Measurements from ENCODE around the gene KPRP. TPM values are rescaled to one million over a fixed set of nuclear protein-coding genes. Genes with fewer than 3 reads are reported as not detected.

KPRP gene
- total and polyA plus RNA-seq, 2 of the 13 experiments (the other 11 are each of a cell fraction or from before 2014, with no cell fraction given): not detected

DNA sequence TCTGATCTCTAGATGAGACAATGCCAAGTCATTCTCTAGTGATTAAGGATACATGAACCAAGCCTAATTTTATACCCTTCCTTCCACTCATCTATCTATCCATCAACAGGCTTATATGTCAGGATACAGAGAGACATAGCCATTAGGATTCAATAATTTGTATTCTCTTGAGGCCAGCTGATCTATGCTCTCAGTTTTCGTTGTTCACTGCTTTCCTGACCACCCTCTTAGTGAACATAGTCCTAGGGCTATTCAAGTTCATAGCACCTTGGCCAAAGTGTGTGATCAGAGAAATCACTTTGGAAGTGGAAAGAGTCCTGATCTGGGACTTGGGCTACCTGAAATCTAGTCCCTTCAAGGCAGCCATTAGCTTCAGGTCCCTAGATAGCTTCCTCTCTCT is 4.2 kb upstream of the KPRP start:
- no peaks in the 10 kb centered on the region for H3K9me3 ChIP-seq (ENCODE audit: low read length)
- ATAC-seq (no peak), DNase-seq (ENCODE audit: low spot score) (no peak), FAIRE-seq (no peak)
- 0% methylated on average over 1 of the region's 1 CpG for WGBS (ENCODE audit: low lambda C conversion rate)
- no peak overlapping the region for H3K27ac ChIP-seq (ENCODE audit: extremely low read length, insufficient read depth, low read length)
- in situ Hi-C loops (cut with HindIII; ENCODE audit: extremely low pct_ligation_motif_present, low pct_unique_long_range_greater_than_20kb): no loop called here
- CTCF ChIA-PET (ENCODE audit: low intra/inter-chr PET ratio, low total read pairs): no interaction called here
- H3K4me2 ChIP-seq (ENCODE audit: low read depth, low read length): no peak overlapping the region
- no peak overlapping the region for H3K4me3 ChIP-seq (replicated peaks in 1 of 3; ENCODE audit: insufficient read depth in 1 of 3, low read depth in 2 of 3, low read length in 3 of 3)
- intact Hi-C loops (cut with micrococcal nuclease; ENCODE audit: unreplicated experiment): no loop called here
- no peak overlapping the region for H2AFZ ChIP-seq (ENCODE audit: low read length)
- no peaks in the 10 kb centered on the region for H3K36me3 ChIP-seq (replicated peaks in 1 of 2; ENCODE audit: control insufficient read depth in 1 of 2, insufficient read depth in 2 of 2, low read length in 2 of 2)
- H4K20me1 ChIP-seq (ENCODE audit: insufficient read depth, low read length): no peaks in the 10 kb centered on the region
- no peaks in the 10 kb centered on the region for H3K4me1 ChIP-seq (ENCODE audit: insufficient read depth, low read length)
- no peak overlapping the region for H3K9ac ChIP-seq (ENCODE audit: insufficient read depth, low read depth, low read length)
- H3K27me3 ChIP-seq (ENCODE audit: control insufficient read depth in 1 of 2, insufficient read depth in 2 of 2, low read length in 2 of 2): no peaks in the 10 kb centered on the region
- POLR2A ChIA-PET: no interaction called here
- no peak for TF ChIP-seq ZNF775 (CRISPR knock-in tag; IDR thresholded peaks at IDR 0.05; ENCODE audit: borderline replicate concordance)
- TF ChIP-seq ZFP37 (CRISPR knock-in tag; IDR thresholded peaks at IDR 0.05; ENCODE audit: borderline replicate concordance): no peak
- no peak for TF ChIP-seq ZNF180 (CRISPR knock-in tag; IDR thresholded peaks at IDR 0.05; ENCODE audit: borderline replicate concordance, low read depth)
- no TSS peak for BruUV-seq (replicated peaks)
- H3K79me2 ChIP-seq (ENCODE audit: insufficient read depth, low read length): no peaks in the 10 kb centered on the region

DNA sequence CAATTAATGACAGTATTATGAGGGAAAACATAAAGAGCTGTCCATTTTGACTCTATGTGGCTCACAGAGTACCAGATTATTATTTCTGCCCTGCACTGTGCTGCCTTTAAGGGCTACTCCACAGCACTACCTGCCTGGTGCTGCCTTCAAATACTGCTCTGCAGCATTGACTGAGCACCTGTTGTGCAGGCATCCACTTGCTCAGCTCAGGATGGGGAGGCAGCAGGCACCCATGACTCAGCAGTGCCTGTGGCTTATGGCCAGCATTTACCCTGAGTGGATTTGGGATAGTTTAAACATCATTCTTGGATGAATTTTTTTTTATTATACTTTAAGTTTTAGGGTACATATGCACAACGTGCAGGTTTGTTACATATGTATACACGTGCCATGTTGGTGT is 953 bp upstream of the KPRP start:
- Histone ChIP-seq H3K27me3 (ENCODE audit: control insufficient read depth in 1 of 2, insufficient read depth in 2 of 2, low read length in 2 of 2) (no peaks in the 10 kb centered on the region), H4K20me1 (ENCODE audit: insufficient read depth, low read length) (no peaks in the 10 kb centered on the region), H3K36me3 (replicated peaks in 1 of 2; ENCODE audit: control insufficient read depth in 1 of 2, insufficient read depth in 2 of 2, low read length in 2 of 2) (no peaks in the 10 kb centered on the region), H3K27ac (ENCODE audit: extremely low read length, insufficient read depth, low read length) (no peak overlapping the region), H3K79me2 (ENCODE audit: insufficient read depth, low read length) (no peaks in the 10 kb centered on the region), H3K4me1 (ENCODE audit: insufficient read depth, low read length) (no peaks in the 10 kb centered on the region), H3K4me3 (replicated peaks in 1 of 3; ENCODE audit: insufficient read depth in 1 of 3, low read depth in 2 of 3, low read length in 3 of 3) (no peak overlapping the region), H2AFZ (ENCODE audit: low read length) (no peak overlapping the region), H3K9me3 (ENCODE audit: low read length) (no peaks in the 10 kb centered on the region), H3K4me2 (ENCODE audit: low read depth, low read length) (no peak overlapping the region), H3K9ac (ENCODE audit: insufficient read depth, low read depth, low read length) (no peak overlapping the region)
- ATAC-seq: no peak
- no TSS peak for BruUV-seq (replicated peaks)
- CTCF ChIA-PET (ENCODE audit: low intra/inter-chr PET ratio, low total read pairs): no interaction called here
- 25% methylated on average over 2 of the region's 2 CpGs for WGBS (ENCODE audit: low lambda C conversion rate)
- intact Hi-C loops (cut with micrococcal nuclease; ENCODE audit: unreplicated experiment) (no loop called here), in situ Hi-C loops (cut with HindIII; ENCODE audit: extremely low pct_ligation_motif_present, low pct_unique_long_range_greater_than_20kb) (no loop called here)
- POLR2A ChIA-PET: no interaction called here
- TF ChIP-seq ZNF432 (CRISPR knock-in tag; IDR thresholded peaks at IDR 0.05; ENCODE audit: borderline replicate concordance): no peak
- TF ChIP-seq KLF16 (CRISPR knock-in tag; IDR thresholded peaks at IDR 0.05): no peak
- no peak for TF ChIP-seq GABPA (IDR thresholded peaks at IDR 0.05; ENCODE audit: low read depth, low read length)
- TF ChIP-seq GABPA (CRISPR knock-in tag; IDR thresholded peaks at IDR 0.05; ENCODE audit: low read depth): no peak
- TF ChIP-seq POLR2G (IDR thresholded peaks at IDR 0.05; ENCODE audit: low read depth, low read length): no peak
- TF ChIP-seq TBX3 (IDR thresholded peaks at IDR 0.05; ENCODE audit: borderline replicate concordance): no peak
- TF ChIP-seq ZNF75D (CRISPR knock-in tag; IDR thresholded peaks at IDR 0.05; ENCODE audit: borderline replicate concordance): no peak
- TF ChIP-seq ZNF160 (CRISPR knock-in tag; IDR thresholded peaks at IDR 0.05): no peak
- no peak for TF ChIP-seq MAX (IDR thresholded peaks at IDR 0.05)
- TF ChIP-seq ZNF629 (CRISPR knock-in tag; conservative IDR thresholded peaks at IDR 0.05): no peak
- TF ChIP-seq WIZ (CRISPR knock-in tag; IDR thresholded peaks at IDR 0.05): no peak
- TF ChIP-seq KAT2B (IDR thresholded peaks at IDR 0.05; ENCODE audit: borderline replicate concordance, low read depth, low read length): no peak
- TF ChIP-seq ZNF556 (CRISPR knock-in tag; IDR thresholded peaks at IDR 0.05; ENCODE audit: borderline replicate concordance): no peak
- no peak for TF ChIP-seq ZBTB38 (CRISPR knock-in tag; IDR thresholded peaks at IDR 0.05)
- TF ChIP-seq ZC3H13 (CRISPR knock-in tag; IDR thresholded peaks at IDR 0.05): no peak
- DNase-seq (ENCODE audit: low spot score): no peak
- FAIRE-seq: no peak
